Epithelial cell of proximal tubule (primary cell): Measurements from ENCODE around the gene HAUS1. TPM values are rescaled to one million over a fixed set of nuclear protein-coding genes. Genes with fewer than 3 reads are reported as not detected.
"Not testable (repeated sequence)": the region's sequence is repeated elsewhere in the genome, so short reads cannot be mapped to it uniquely, and the experiment has no call there.

Experiments
- DNase-seq: peaks from one replicate; pipeline ENCODE4 v3.0.0-alpha.2; 2011; ENCODE audit warnings: low read depth
- H3K4me3 ChIP-seq: 2 replicates; pipeline ENCODE4 v1.5.1; 2011; ENCODE audit warnings: low read depth, mild to moderate bottlenecking, low read length
- CTCF ChIP-seq: conservative IDR thresholded peaks from 2 replicates; pipeline ENCODE4 v1.5.1; 2012; ENCODE audit warnings: low read depth, mild to moderate bottlenecking, low read length
- total RNA-seq: library from RNA; depleted of rRNA; stranded (reverse); fragments of >200 nt; gene quantifications from 2 replicates; pipeline ENCODE4 v1.2.3, GENCODE V29; 2015

Gene HAUS1
- total RNA-seq, 1 donor from 2014 or later = 123 TPM

- DNase-seq = no peak
- TF ChIP-seq CTCF = no peak
- H3K4me3 ChIP-seq = no peak overlapping the region
Measured at GRCh38 chr18:46163091-46163490, 58.9 kb downstream of the HAUS1 start.

GRCh38 chr18:46163941-46164499 lies 59.8 kb downstream of the HAUS1 start:
- H3K4me3 ChIP-seq = no peak overlapping the region
- TF ChIP-seq CTCF = no peak
- DNase-seq = no peak

GRCh38 chr18:46164502-46164901 lies 60.3 kb downstream of the HAUS1 start:
- not testable (repeated sequence) for DNase-seq, H3K4me3 ChIP-seq

GRCh38 chr18:46164920-46165319 lies 60.7 kb downstream of the HAUS1 start:
- TF ChIP-seq CTCF = no peak
- no peak for DNase-seq
- no peak overlapping the region for H3K4me3 ChIP-seq

GRCh38 chr18:46166261-46166970 lies 62.2 kb downstream of the HAUS1 start:
- TF ChIP-seq CTCF = no peak
- DNase-seq = no peak
- no peak overlapping the region for H3K4me3 ChIP-seq

GRCh38 chr18:46167971-46168370 lies 63.8 kb downstream of the HAUS1 start:
- DNase-seq = no peak
- no peak overlapping the region for H3K4me3 ChIP-seq
- TF ChIP-seq CTCF = no peak

- no peak for DNase-seq
- TF ChIP-seq CTCF = no peak
- H3K4me3 ChIP-seq = no peak overlapping the region
Measured at GRCh38 chr18:46169464-46169941, 65.3 kb downstream of the HAUS1 start.
